Inflammatory macrophage (primary cell): Measurements from ENCODE around the gene VRTN.
A peak's percentile ranks its signal among the peaks of the same experiment; 100 is the strongest.
"Not testable (repeated sequence)": the region's sequence is repeated elsewhere in the genome, so short reads cannot be mapped to it uniquely, and the experiment has no call there.

ENCODE experiments used
- DNase-seq, 2 donors: peaks; one replicate each; pipeline ENCODE4 v3.0.0-alpha.2; 2020 to 2022
- total RNA-seq, 18 experiments: gene quantifications; one replicate each; lab custom pipeline; 2026; ENCODE audit warnings: mixed read lengths in 6 of 18, inconsistent platforms in 2 of 18; lab: John Stamatoyannopoulos, UW

VRTN gene, protein sequence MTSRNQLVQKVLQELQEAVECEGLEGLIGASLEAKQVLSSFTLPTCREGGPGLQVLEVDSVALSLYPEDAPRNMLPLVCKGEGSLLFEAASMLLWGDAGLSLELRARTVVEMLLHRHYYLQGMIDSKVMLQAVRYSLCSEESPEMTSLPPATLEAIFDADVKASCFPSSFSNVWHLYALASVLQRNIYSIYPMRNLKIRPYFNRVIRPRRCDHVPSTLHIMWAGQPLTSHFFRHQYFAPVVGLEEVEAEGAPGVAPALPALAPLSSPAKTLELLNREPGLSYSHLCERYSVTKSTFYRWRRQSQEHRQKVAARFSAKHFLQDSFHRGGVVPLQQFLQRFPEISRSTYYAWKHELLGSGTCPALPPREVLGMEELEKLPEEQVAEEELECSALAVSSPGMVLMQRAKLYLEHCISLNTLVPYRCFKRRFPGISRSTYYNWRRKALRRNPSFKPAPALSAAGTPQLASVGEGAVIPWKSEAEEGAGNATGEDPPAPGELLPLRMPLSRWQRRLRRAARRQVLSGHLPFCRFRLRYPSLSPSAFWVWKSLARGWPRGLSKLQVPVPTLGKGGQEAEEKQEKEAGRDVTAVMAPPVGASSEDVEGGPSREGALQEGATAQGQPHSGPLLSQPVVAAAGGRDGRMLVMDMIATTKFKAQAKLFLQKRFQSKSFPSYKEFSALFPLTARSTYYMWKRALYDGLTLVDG
- total RNA-seq = 0 to 0.23 (median 0) reads per million in 18 experiments

DNA sequence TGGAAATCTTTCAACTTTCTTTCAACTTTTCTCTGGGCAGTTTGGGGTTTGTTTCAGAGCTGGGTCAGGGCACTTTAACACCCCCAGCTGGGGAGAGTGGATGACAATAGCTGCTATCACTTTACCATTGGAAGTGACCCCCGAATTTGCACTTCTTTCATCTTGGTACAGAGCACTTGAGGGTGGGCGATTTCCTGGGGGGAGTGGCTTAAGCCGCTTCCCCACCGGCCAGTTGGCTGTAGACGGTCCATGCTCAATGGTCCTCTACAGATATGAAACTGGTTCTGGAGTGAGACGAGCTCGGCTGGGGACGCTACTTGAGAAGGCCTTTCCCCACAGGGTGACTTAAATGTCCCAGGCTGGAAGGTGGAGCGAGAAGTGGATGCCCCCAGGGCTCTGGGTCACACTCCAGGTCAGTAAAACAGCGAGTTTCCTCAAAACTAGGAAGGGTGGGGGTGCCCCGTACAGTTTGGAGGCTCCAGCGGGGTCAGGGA is at the start of gene VRTN:
VRTN (plus strand) TSS at position 231 of the 494 bp plus-strand sequence. CDS start 8,313 bp downstream, outside the sequence.
- DNase-seq = no peak

DNA sequence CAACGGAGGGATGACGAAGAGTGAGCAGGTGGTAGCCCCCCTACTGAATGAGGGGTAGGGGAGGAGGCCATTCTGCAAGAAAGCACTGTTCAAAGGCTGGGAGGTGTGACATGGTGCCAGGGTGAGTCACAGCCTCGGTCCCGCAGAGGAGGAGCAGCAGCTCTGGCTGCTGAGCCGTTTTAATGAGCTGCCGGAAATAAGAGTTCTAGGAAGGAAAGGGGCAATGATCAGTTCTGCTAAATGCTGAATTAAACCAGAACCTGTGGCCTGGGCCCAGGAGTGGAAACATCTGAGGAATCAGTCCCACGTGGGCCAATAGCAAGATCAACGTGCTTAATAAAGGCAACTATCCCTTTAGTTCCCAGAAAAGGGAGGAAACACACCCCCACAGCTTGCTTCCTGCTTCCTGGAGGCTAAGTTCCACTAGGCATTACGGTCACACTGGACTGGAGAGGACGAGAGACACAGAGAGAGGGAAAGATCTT is 49.2 kb upstream of the VRTN start:
- DNase-seq = no peak

- no peak for DNase-seq
These were observed 46.6 kb upstream of the VRTN start for GRCh38 chr14:74301594-74302151.

DNA sequence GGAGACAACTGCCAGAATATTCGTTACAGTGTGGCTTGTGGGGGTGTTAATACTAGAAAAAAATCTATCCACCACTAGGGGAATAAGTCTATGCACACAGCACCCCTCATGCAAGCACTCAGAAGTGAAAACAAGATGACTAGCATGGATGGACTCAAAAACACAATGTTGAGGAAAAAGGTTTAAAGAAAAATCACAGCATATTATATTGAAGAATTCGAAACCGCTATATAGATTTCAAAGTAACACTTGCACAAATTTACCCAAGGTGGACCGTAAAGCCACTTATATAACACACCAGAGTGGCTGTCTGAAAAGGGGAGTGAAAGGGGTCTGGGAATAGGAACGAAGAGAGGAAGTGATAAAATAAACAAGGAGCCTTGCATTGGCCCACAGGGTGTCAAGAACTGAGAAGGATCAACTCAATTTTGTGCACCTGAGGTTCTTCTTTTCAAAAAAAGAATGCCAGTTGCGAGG is 46.1 kb upstream of the VRTN start:
- peak; percentile 45 to 60 for DNase-seq

- peak; percentile 90 to 93 for DNase-seq
These were observed 45.4 kb upstream of the VRTN start, which contains the start of gene ABCD4 for GRCh38 chr14:74302634-74303569. Gene ABCD4 (minus strand): TSS chr14:74302934. CDS start chr14:74302912, 22 bp downstream.

GRCh38 chr14:74308695-74309094 is 39.6 kb upstream of the VRTN start:
- no peak for DNase-seq

- DNase-seq = peak; percentile 15 to 76
These were observed 38.9 kb upstream of the VRTN start for GRCh38 chr14:74309125-74310022.

- no peak for DNase-seq
These were observed 36.1 kb upstream of the VRTN start for GRCh38 chr14:74312161-74312560.

DNA sequence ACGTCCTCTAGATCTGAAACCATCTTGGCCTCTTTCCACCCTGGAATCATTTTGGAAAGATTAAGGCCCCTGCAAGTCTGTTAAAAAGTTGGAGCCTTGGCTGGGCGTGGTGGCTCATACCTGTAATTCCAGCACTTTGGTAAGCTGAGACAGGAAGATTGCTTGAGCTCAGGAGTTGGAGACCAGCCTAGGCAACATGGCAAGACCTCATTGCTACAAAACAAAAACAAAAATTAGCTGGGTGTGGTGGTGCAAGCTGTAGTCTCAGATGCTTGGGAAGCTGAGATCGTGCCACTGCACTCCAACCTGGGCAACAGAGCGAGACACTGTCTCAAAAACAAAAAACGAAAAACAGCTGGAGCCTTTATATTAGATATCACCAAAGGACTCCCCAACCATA is 34.7 kb upstream of the VRTN start:
- DNase-seq = no peak

- DNase-seq = no peak
These were observed 33.7 kb upstream of the VRTN start for GRCh38 chr14:74314576-74314975.

DNA sequence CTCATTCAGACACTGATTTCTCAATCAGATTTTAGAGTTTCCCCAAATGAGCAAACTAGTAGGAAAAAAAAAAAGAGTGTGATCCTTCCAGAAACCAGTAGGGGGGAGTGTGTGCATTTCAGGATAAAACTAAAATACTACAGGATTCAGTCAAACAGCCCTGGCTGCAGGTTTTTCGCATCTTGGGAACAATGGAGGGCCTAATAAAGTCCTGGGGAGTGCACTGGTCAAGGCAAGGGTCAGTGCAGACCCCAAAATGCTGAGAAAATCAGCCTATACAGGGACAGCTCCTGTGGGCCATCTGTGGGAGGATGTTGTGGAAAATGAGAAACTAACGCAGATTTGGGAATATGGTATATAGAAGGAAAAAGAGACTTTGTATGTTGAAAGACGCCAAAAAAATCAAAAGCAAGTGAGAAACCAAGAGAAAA is 23.3 kb upstream of the VRTN start:
- peak; percentile 48 to 77 for DNase-seq

DNA sequence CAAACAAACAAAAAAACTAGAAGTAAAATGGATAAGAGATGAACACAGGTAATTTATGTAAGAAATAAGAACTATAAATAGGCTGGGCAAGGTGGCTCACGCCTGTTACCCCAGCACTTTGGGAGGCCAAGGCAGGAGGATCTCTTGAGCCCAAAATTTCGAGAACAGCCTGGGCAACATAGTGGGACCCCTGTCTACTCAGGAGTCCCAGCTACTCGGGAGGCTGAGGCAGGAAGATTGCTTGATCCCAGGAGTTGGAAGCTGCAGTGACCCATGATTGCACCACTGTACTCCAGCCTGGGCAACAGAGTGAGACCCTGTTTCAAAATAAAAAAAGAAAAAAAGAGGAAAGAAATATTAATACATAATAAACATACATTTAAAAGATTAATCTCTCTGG is 22.8 kb upstream of the VRTN start:
- DNase-seq = no peak

GRCh38 chr14:74326369-74327152 is 21.7 kb upstream of the VRTN start:
- DNase-seq = no peak

GRCh38 chr14:74329950-74330552 is 18.2 kb upstream of the VRTN start:
- DNase-seq = not testable (repeated sequence)

DNA sequence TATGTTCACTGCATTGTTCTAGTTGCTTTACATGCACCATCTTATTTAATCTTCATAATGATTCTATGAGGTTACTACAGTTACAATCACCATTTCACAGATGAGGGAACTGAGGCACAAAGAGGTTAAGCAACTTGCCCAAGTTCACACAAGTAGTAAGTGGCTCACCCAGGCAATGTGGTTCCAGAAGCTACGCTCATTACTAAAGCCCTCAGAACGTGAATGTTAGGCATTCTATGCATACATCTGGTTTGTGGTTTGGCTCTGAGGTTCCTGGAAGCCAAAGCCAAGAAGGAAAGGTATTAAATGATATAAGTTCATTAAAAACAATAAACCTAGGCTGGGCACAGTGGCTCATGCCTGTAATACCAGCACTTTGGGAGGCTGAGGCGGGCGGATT is 14.4 kb upstream of the VRTN start:
- no peak for DNase-seq

GRCh38 chr14:74346341-74346740 is 1.9 kb upstream of the VRTN start:
- no peak for DNase-seq

- DNase-seq = no peak
These were observed 1.0 kb upstream of the VRTN start for GRCh38 chr14:74347097-74347794.

GRCh38 chr14:74347795-74348100 is 523 bp upstream of the VRTN start:
- DNase-seq = no peak
